Ishikawa (cell line): Measurements from ENCODE around the gene C7.

Experiments
- CEBPB ChIP-seq: IDR thresholded peaks from 2 replicates; pipeline ENCODE4 v1.6.1; 2012
- CREB1 ChIP-seq: IDR thresholded peaks from 2 replicates; pipeline ENCODE4 v1.6.1; 2012; ENCODE audit warnings: low read depth
- EGR1 ChIP-seq: IDR thresholded peaks from 2 replicates; pipeline ENCODE4 v1.6.1; 2012
- EP300 ChIP-seq: IDR thresholded peaks from 2 replicates; pipeline ENCODE4 v1.6.1; 2012; ENCODE audit warnings: borderline replicate concordance
- FOXM1 ChIP-seq: IDR thresholded peaks from 2 replicates; pipeline ENCODE4 v1.6.1; 2012; ENCODE audit warnings: low read depth, borderline replicate concordance
- MAX ChIP-seq: IDR thresholded peaks from 2 replicates; pipeline ENCODE4 v1.6.1; 2012
- NFIC ChIP-seq: IDR thresholded peaks from 2 replicates; pipeline ENCODE4 v1.6.1; 2012
- RAD21 ChIP-seq: IDR thresholded peaks from 2 replicates; pipeline ENCODE4 v1.6.1; 2012; ENCODE audit warnings: low read depth
- REST ChIP-seq: IDR thresholded peaks from 2 replicates; pipeline ENCODE4 v1.6.1; 2012; ENCODE audit warnings: low read depth, mild to moderate bottlenecking
- TAF1 ChIP-seq: IDR thresholded peaks from 2 replicates; pipeline ENCODE4 v1.6.1; 2012; ENCODE audit warnings: low read depth, mild to moderate bottlenecking
- TCF12 ChIP-seq: IDR thresholded peaks from 2 replicates; pipeline ENCODE4 v1.6.1; 2012; ENCODE audit warnings: low read depth
- TEAD4 ChIP-seq: IDR thresholded peaks from 2 replicates; pipeline ENCODE4 v1.6.1; 2012
- USF1 ChIP-seq: IDR thresholded peaks from 2 replicates; pipeline ENCODE4 v1.6.1; 2012
- YY1 ChIP-seq: IDR thresholded peaks from 2 replicates; pipeline ENCODE4 v1.6.1; 2012; ENCODE audit warnings: low read depth
- ZBTB7A ChIP-seq: IDR thresholded peaks from 2 replicates; pipeline ENCODE4 v1.6.1; 2012; ENCODE audit warnings: low read depth

C7 gene

GRCh38 chr5:40932766-40933165, 23.5 kb downstream of the C7 start:
- TF ChIP-seq NFIC (no peak), REST (no peak), EGR1 (no peak), YY1 (no peak), TAF1 (no peak), USF1 (no peak), MAX (no peak), FOXM1 (no peak), RAD21 (no peak)

GRCh38 chr5:40937075-40937474, 27.8 kb downstream of the C7 start:
- TF ChIP-seq CEBPB (no peak), RAD21 (no peak), TEAD4 (no peak), TCF12 (no peak), EP300 (no peak), CREB1 (no peak), MAX (no peak), USF1 (no peak), YY1 (no peak), NFIC (no peak)

GRCh38 chr5:40939753-40940152, 30.5 kb downstream of the C7 start:
- TF ChIP-seq MAX (no peak), TAF1 (no peak), FOXM1 (no peak), TCF12 (no peak), RAD21 (no peak), CREB1 (no peak), NFIC (no peak), ZBTB7A (no peak), CEBPB (no peak), YY1 (no peak), EGR1 (no peak), USF1 (no peak), REST (no peak), EP300 (no peak), TEAD4 (no peak)

- no peak for TF ChIP-seq REST
- TF ChIP-seq USF1 = no peak
- no peak for TF ChIP-seq RAD21
- TF ChIP-seq MAX = no peak
- TF ChIP-seq YY1 = no peak
- TF ChIP-seq NFIC = no peak
These were observed 35.8 kb downstream of the C7 start for GRCh38 chr5:40945111-40945510.
